Tibial artery (tissue), 4 donors: ENCODE results near the gene GFER.

ENCODE experiments used
- DNase-seq, 2 donors: peaks; one replicate each; pipeline ENCODE4 v3.0.0-alpha.2; 2019
- H3K27ac ChIP-seq, 2 donors: fragments of 200-600 bp; sonication (generic) in 1 of 2; 1 replicate in 1 of 2; 2 replicates in 1 of 2; pipeline ENCODE4 v1.5.1; 2018 to 2019; ENCODE audit warnings: mild to moderate bottlenecking in 1 of 2
- H3K27me3 ChIP-seq, 2 donors: fragments of 200-600 bp; sonication (generic) in 1 of 2; one replicate each; pipeline versions ENCODE4 v1.5.1 to v1.6.0; 2016 to 2019
- H3K36me3 ChIP-seq, 3 donors: fragments of 200-600 bp; sonication (generic) in 2 of 3; one replicate each; pipeline ENCODE4 v1.5.1; 2016 to 2019; ENCODE audit warnings: mild to moderate bottlenecking in 2 of 3
- H3K4me1 ChIP-seq, 4 donors: fragments of 200-600 bp; sonication (generic) in 2 of 4; 1 replicate in 3 of 4; 2 replicates in 1 of 4; pipeline ENCODE4 v1.5.1; 2016 to 2019
- H3K4me3 ChIP-seq, 2 donors: fragments of 200-600 bp; sonication (generic) in 1 of 2; 1 replicate in 1 of 2; 2 replicates in 1 of 2; pipeline ENCODE4 v1.5.1; 2018 to 2019; ENCODE audit warnings: mild to moderate bottlenecking in 2 of 2
- H3K9me3 ChIP-seq, 3 donors: fragments of 200-600 bp; sonication (generic) in 1 of 3; one replicate each; pipeline ENCODE4 v1.5.1; 2016 to 2019
- CTCF ChIP-seq, 2 experiments: fragments of 200-600 bp in 1 of 2; fragments of 450-650 bp in 1 of 2; IDR thresholded peaks; one replicate each; pipeline ENCODE4 v1.5.1; 2017 to 2019; ENCODE audit warnings: antibody characterized with exemption in 2 of 2, mild to moderate bottlenecking in 1 of 2, moderate library complexity in 1 of 2
- intact Hi-C: fragments of 100-400 bp; cut with DNase I; formaldehyde crosslinking; loops from one replicate; pipeline ENCODE4 v1.15.0; 2023; ENCODE audit warnings: low total_unique reads

Gene GFER

GRCh38 chr16:2015117-2015946 is 31.3 kb downstream of the GFER start:
- intact Hi-C loops: no loop called here
- Histone ChIP-seq H3K27me3 (peaks cover 0 to 29% of the 10 kb centered on the region in 2 donors), H3K36me3 (no peaks in the 10 kb centered on the region), H3K27ac (no peak overlapping the region), H3K4me1 (peaks cover 0 to 15% (median 13%) of the 10 kb centered on the region in 4 donors), H3K4me3 (no peak overlapping the region), H3K9me3 (no peaks in the 10 kb centered on the region)
- no peak for TF ChIP-seq CTCF (IDR thresholded peaks at IDR 0.05)
- DNase-seq: no peak

- Histone ChIP-seq H3K36me3 (no peaks in the 10 kb centered on the region), H3K4me3 (no peak overlapping the region), H3K4me1 (peaks cover 0 to 16% (median 14%) of the 10 kb centered on the region in 4 donors), H3K27me3 (peaks cover 0 to 34% of the 10 kb centered on the region in 2 donors), H3K9me3 (no peaks in the 10 kb centered on the region), H3K27ac (no peak overlapping the region)
- intact Hi-C loops: no loop called here
- no peak for DNase-seq
- no peak for TF ChIP-seq CTCF (IDR thresholded peaks at IDR 0.05)
Measured at GRCh38 chr16:2015947-2016208, 31.9 kb downstream of the GFER start.

- no peaks in the 10 kb centered on the region for H3K9me3 ChIP-seq
- no peak overlapping the region for H3K27ac ChIP-seq
- no peaks in the 10 kb centered on the region for H3K36me3 ChIP-seq
- H3K4me3 ChIP-seq: no peak overlapping the region
- peaks cover 0 to 16% (median 14%) of the 10 kb centered on the region in 4 donors for H3K4me1 ChIP-seq
- H3K27me3 ChIP-seq: peaks cover 0 to 40% of the 10 kb centered on the region in 2 donors
- DNase-seq: no peak
- no peak for TF ChIP-seq CTCF (IDR thresholded peaks at IDR 0.05)
- intact Hi-C loops: no loop called here
Measured at GRCh38 chr16:2016407-2016922, 32.5 kb downstream of the GFER start.

- Histone ChIP-seq H3K4me1 (peaks cover 0 to 29% (median 27%) of the 10 kb centered on the region in 4 donors), H3K27me3 (peaks cover 0 to 48% of the 10 kb centered on the region in 2 donors), H3K27ac (no peak within 1 kb of the TSS), H3K4me3 (no peak within 1 kb of the TSS), H3K9me3 (no peaks in the 10 kb centered on the region), H3K36me3 (no peaks in the 10 kb centered on the region)
- no peak for DNase-seq
- intact Hi-C loops: no loop called here
- no peak for TF ChIP-seq CTCF (IDR thresholded peaks at IDR 0.05)
Measured at GRCh38 chr16:2019518-2019920, 35.5 kb downstream of the GFER start, which contains the start of gene NPW. TSS of gene NPW (plus strand) at chr16:2019785.

GRCh38 chr16:2019921-2020831 is 36.2 kb downstream of the GFER start:
- DNase-seq: no peak
- Histone ChIP-seq H3K27me3 (peaks cover 0 to 48% of the 10 kb centered on the region in 2 donors), H3K9me3 (no peaks in the 10 kb centered on the region), H3K4me1 (peaks cover 0 to 29% (median 27%) of the 10 kb centered on the region in 4 donors), H3K36me3 (no peaks in the 10 kb centered on the region), H3K4me3 (no peak overlapping the region), H3K27ac (no peak overlapping the region)
- intact Hi-C loops: loop anchor here (5.0 kb wide), 1 partner anchor 122 kb away; no protein-coding TSS in a partner anchor
- TF ChIP-seq CTCF (IDR thresholded peaks at IDR 0.05): no peak
